Measurements from ENCODE around the gene PCSK9.

The PCSK9 gene

GRCh38 chr1:55051169-55051568, 11.8 kb downstream of the PCSK9 start:
- TF ChIP-seq, protein P1, sequence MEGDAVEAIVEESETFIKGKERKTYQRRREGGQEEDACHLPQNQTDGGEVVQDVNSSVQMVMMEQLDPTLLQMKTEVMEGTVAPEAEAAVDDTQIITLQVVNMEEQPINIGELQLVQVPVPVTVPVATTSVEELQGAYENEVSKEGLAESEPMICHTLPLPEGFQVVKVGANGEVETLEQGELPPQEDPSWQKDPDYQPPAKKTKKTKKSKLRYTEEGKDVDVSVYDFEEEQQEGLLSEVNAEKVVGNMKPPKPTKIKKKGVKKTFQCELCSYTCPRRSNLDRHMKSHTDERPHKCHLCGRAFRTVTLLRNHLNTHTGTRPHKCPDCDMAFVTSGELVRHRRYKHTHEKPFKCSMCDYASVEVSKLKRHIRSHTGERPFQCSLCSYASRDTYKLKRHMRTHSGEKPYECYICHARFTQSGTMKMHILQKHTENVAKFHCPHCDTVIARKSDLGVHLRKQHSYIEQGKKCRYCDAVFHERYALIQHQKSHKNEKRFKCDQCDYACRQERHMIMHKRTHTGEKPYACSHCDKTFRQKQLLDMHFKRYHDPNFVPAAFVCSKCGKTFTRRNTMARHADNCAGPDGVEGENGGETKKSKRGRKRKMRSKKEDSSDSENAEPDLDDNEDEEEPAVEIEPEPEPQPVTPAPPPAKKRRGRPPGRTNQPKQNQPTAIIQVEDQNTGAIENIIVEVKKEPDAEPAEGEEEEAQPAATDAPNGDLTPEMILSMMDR (conservative IDR thresholded peaks at IDR 0.05), result no peak
- no peak for TF ChIP-seq ZFX (IDR thresholded peaks at IDR 0.05)
- H3K27ac ChIP-seq, result no peak overlapping the region; the same call in 1 of the 2 replicates

GRCh38 chr1:55051621-55052020, 12.3 kb downstream of the PCSK9 start:
- TF ChIP-seq ZFX (IDR thresholded peaks at IDR 0.05), result no peak
- TF ChIP-seq, protein P1 (conservative IDR thresholded peaks at IDR 0.05), result no peak
- no peak overlapping the region; the same call in 1 of the 2 replicates for H3K27ac ChIP-seq

DNA sequence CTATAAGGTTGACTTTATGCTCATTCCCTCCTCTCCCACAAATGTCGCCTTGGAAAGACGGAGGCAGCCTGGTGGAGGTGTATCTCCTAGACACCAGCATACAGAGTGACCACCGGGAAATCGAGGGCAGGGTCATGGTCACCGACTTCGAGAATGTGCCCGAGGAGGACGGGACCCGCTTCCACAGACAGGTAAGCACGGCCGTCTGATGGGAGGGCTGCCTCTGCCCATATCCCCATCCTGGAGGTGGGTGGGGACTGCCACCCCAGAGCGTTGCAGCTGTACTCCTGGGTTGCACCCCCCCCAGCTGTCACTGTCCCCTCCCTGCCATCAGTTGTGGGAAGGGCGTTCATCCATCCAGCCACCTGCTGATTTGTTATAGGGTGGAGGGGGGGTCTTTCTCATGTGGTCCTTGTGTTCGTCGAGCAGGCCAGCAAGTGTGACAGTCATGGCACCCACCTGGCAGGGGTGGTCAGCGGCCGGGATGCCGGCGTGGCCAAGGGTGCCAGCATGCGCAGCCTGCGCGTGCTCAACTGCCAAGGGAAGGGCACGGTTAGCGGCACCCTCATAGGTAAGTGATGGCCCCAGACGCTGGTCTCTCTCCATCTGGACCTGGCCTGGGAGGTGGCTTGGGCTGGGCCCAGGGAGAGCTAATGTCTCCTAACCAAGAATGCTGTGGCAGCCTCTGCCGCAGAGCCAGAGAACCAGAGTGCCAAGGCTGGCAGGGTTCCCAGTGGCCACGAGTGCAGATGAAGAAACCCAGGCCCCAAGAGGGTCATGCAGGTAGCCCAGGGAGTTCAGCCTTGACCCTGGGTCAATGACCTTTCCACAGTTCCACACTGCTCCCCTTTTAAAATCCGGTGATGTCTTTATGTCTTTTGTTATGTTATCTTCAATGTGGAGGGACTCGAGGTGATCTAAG, 13.1 kb downstream of the PCSK9 start:
- TF ChIP-seq, protein P1 (conservative IDR thresholded peaks at IDR 0.05), result no peak
- TF ChIP-seq ZFX (IDR thresholded peaks at IDR 0.05), result no peak
- no peak overlapping the region for H3K27ac ChIP-seq

DNA sequence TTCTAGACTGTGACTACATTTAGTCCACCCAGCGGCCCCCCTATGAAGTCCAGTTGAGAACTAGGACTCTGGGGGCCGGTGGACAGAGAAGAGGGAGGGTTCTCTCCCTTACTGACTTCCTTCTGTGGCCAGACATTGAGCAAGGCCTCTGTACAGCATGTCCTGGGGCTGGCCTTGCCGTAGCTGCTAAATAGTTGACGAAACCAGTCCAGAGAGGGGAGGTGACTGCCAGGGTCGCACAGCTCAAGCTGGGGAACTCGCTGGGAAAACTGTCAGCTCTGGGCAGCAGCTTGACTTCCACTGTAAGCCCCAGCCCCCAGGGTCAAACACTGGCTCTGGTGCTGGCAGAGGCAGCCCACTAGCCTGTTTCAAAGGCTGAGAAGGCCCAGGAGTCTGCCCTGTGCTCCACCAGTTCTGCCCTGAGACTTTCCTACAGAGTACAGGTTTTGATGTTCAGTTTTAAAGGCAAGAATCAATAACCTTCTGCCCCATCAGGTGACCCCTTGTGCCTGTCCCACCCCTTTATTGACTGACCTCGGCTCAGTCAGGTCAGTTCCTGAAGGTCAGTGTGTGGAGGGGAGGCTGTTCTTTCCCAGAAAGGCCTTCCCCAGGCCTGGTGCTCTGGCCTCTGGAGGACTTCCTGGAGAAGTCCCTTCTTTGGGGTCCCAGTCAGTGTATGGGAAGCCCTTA, 14.1 kb downstream of the PCSK9 start:
- no peak overlapping the region for H3K27ac ChIP-seq
- TF ChIP-seq, protein P1 (conservative IDR thresholded peaks at IDR 0.05), result no peak

DNA sequence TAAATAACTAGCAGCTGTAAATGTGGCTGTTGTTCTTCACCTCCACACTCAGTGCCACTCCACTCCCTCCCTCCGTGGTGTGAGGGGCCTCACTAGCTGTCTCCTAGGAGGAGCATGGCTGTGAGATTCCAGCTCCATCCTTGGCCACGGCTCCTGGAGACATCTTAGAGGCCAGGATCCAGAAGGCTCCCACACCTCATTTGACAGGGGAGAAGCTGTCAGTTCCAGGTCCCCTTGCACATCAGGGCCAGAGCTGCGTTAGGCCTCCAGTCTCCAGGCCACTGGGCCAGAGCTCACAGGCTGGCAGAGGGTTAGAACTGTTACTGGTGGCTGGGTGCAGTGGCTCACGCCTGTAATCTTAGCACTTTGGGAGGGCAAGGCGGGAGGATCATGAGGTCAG, 15.0 kb downstream of the PCSK9 start:
- H3K27ac ChIP-seq, result no peak overlapping the region
- TF ChIP-seq, protein P1 (conservative IDR thresholded peaks at IDR 0.05), result no peak
- TF ChIP-seq ZFX (IDR thresholded peaks at IDR 0.05), result no peak

DNA sequence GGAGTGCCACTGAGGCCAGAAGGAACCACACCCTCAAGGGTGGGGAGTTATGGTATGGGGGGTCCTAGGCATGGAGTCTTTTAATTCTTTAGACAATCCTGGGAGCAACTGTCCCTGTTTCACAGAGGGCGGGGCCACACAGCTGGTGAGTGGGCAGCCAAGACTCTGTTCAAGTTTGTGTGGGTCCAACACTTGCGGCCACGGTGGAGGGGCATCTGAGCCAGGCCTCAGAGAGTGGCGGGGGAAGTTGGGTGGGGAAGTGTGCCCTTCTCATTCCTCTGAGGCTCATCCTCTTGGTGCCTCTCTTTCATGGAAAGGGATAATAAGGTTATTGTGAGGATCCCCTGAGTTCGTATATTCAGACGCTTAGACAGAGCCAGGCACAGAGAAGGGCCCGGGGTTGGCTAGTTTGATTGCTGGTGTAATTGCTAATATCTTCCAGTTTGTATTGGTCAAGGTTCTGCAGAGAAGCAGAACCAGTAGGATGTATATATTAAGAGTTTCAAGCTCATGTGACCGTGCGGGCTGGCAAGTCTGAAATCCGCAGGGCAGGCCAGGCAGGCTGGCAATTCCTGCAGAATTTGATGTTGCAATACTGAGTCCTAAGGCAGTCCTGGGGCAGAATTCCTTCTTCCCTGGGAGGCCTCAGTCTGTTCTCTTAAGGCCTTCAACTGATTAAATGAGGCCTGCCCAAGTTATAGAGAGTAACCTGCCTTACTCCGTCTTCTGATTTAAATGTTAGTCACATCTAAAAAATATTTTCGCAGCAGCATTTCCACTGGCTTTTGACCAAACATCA, 15.9 kb downstream of the PCSK9 start:
- TF ChIP-seq, protein P1 (conservative IDR thresholded peaks at IDR 0.05), result no peak
- TF ChIP-seq ZFX (IDR thresholded peaks at IDR 0.05), result no peak

More for the DNA sequence above, 15.9 kb downstream of the PCSK9 start:
- no peak overlapping the region for H3K27ac ChIP-seq
